Measurements from ENCODE around the gene LAMA5.

Gene LAMA5

DNA sequence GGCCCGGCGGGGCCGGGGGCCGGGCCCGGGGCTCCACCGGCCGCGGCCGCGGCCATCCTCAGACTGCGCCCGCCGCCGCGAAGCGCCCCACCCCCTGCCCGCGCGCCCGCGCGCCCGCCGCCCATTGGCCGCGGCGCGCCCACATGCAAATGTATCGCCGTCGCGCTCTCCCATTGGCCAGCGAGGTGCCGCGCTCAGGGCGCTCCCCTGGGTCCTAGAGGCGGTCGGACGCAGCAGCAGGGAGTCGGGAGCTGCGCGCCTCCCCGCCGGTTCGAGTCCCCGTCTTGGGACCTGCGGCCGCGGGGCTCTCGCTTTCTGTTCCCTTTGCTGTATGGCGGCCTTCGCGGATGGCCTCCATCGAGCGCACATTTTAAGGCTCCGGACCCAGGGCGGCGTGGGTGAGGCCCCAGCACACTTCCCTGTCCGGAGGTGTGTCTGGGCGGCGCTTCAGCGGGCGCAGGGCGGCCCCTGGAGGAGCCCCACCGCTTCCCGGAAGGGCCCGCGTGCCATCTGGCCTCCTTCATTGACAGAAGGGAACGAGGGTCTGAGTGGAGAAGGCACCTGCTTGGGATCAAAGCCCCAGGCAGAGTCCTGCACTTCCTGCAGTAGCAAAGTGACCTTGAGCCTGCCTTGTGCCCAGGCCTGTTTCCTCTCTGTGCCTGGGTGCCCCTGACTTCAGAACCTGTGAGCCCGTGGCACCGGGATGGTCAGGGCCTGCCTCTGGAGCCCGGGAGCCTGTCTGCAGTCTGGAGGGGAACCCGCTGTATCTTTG is 40.3 kb upstream of the LAMA5 start, which contains the start of gene CABLES2:
TSS of gene CABLES2 (minus strand) at position 65 of the 772 bp plus-strand sequence. CDS start at position 56, 9 bp downstream.
- in situ Hi-C loops (cut with HindIII; ENCODE audit: low sequenced_read_pairs), result no loop called here
- TF ChIP-seq, protein P1, sequence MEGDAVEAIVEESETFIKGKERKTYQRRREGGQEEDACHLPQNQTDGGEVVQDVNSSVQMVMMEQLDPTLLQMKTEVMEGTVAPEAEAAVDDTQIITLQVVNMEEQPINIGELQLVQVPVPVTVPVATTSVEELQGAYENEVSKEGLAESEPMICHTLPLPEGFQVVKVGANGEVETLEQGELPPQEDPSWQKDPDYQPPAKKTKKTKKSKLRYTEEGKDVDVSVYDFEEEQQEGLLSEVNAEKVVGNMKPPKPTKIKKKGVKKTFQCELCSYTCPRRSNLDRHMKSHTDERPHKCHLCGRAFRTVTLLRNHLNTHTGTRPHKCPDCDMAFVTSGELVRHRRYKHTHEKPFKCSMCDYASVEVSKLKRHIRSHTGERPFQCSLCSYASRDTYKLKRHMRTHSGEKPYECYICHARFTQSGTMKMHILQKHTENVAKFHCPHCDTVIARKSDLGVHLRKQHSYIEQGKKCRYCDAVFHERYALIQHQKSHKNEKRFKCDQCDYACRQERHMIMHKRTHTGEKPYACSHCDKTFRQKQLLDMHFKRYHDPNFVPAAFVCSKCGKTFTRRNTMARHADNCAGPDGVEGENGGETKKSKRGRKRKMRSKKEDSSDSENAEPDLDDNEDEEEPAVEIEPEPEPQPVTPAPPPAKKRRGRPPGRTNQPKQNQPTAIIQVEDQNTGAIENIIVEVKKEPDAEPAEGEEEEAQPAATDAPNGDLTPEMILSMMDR (IDR thresholded peaks at IDR 0.05; ENCODE audit: low read depth, low read length, missing control alignments), result no peak
- DNase-seq (ENCODE audit: low read depth), result peak; percentile 76
- peak within 1 kb of the TSS; percentile 54 for H3K4me3 ChIP-seq (ENCODE audit: low read depth, low read length)

DNA sequence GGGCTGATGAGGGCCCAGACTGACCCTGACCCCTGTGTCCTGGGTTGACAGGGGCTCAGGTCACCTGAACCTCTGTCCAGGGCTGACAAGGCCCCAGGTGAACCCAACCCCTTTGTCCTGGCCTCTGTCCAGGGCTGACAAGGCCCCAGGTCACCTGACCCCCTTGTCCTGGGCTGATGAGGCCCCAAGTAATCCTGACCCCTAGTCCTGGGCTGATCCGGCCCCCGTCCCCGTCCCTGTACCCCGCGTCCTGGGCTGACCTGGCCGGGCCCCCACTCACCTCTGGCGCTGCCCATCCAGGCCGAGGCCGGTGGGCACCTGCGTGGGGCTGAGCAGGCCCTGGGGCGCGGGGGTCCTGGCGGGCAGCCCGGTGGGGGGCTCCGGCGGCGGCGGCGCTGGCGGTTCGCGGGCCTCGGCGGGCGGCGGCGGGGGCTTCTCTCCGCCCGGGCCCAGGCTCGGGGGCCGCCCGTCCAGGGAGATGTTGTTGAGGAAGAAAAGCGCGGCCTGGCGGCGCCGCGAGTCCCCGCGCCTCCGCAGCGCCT is 39.6 kb upstream of the LAMA5 start:
- in situ Hi-C loops (cut with HindIII; ENCODE audit: low sequenced_read_pairs), result no loop called here
- TF ChIP-seq, protein P1 (IDR thresholded peaks at IDR 0.05; ENCODE audit: low read depth, low read length, missing control alignments), result no peak
- no peak for DNase-seq (ENCODE audit: low read depth)
- H3K4me3 ChIP-seq (ENCODE audit: low read depth, low read length), result peak overlapping the region; percentile 54

DNA sequence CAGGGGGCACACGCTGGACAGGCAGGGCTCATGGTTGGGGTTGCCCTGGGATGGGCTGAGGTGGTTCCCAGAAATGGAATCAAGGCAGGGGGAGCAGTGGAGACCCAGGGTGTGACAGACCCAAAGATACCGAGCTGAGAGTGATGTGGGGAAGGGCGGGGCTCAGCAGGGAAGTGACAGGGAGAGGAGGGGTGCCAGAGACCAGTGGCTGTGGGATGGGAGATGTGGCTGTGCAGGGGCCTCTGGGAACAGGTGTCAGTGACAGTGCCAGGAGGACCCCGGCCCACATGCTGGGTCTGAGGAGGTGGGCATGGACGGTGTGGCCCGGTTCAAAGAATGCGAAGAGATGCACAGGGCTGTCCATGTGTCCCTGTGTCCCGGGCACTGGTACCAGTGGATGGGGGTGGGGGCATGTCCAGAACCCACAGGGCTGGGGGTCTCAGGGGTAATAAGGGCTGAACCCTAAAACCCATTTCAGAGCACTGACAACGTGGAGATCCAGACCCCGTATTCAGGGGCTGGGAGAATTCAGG is 38.9 kb upstream of the LAMA5 start:
- in situ Hi-C loops (cut with HindIII; ENCODE audit: low sequenced_read_pairs), result no loop called here
- TF ChIP-seq, protein P1 (IDR thresholded peaks at IDR 0.05; ENCODE audit: low read depth, low read length, missing control alignments), result no peak
- peak overlapping the region; percentile 54 for H3K4me3 ChIP-seq (ENCODE audit: low read depth, low read length)
- no peak for DNase-seq (ENCODE audit: low read depth)

DNA sequence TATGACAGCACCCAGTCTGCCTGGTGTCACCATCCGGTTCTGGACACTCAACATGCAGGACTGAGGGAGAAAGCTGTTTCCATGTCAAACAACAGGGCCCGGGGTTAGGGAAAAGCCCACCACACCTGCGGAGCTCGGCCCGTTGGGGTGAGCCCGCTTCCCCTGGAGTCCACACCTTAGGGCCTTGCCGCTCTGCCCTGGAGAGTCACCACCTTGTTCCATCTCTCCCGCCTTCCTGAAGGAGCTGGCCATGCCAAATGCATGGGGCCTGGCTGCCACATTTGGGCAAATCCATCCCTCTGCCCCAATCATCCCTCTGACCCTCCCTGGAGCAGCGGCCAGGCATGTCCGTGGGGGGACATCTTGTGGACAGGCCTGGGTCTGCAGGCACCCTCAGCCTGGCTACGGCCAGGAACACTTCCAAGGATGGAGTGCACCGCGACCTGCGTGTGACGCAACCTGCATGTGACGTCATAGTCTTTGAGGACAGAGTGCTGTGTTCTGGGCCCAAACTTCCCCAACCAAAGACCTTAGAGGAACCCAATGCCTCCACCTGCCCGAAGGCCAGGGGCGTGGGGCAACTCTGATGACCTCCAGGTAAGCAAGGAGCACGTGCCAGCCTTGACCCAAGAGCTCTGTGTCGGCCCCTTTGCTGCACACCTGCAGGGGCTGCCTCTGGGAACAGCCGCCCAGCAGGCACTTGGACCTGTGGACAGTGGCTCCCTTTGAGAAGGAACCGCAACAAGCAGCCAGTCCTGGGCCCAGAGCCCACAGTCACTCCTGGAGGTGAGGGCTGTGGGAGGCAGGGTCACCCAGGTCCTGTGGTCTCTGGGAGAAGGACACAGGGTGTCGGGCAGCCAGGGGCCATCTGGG is 38.2 kb upstream of the LAMA5 start:
- DNase-seq (ENCODE audit: low read depth), result peak; percentile 27
- no peak overlapping the region for H3K4me3 ChIP-seq (ENCODE audit: low read depth, low read length)
- in situ Hi-C loops (cut with HindIII; ENCODE audit: low sequenced_read_pairs), result no loop called here
- TF ChIP-seq, protein P1 (IDR thresholded peaks at IDR 0.05; ENCODE audit: low read depth, low read length, missing control alignments), result peak; percentile 74

DNA sequence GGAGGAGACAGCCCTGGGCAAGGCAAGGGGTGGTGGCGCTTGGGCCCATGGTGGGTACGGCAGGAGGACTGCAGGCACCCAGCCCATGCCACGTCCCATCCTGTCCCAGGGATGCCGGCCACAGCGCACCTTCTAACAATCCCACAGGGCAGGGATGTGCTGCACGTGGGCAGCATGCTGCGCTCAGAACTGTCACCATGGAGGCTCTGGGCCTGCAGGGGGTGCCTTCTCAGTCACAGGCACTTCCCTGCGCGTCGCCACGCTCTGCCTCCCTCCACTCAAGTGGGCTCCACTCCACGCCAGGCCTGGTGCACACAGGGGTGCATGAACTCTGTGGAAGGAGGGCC is 37.6 kb upstream of the LAMA5 start:
- TF ChIP-seq, protein P1 (IDR thresholded peaks at IDR 0.05; ENCODE audit: low read depth, low read length, missing control alignments), result no peak
- no peak for DNase-seq (ENCODE audit: low read depth)
- in situ Hi-C loops (cut with HindIII; ENCODE audit: low sequenced_read_pairs), result no loop called here
- H3K4me3 ChIP-seq (ENCODE audit: low read depth, low read length), result no peak overlapping the region

DNA sequence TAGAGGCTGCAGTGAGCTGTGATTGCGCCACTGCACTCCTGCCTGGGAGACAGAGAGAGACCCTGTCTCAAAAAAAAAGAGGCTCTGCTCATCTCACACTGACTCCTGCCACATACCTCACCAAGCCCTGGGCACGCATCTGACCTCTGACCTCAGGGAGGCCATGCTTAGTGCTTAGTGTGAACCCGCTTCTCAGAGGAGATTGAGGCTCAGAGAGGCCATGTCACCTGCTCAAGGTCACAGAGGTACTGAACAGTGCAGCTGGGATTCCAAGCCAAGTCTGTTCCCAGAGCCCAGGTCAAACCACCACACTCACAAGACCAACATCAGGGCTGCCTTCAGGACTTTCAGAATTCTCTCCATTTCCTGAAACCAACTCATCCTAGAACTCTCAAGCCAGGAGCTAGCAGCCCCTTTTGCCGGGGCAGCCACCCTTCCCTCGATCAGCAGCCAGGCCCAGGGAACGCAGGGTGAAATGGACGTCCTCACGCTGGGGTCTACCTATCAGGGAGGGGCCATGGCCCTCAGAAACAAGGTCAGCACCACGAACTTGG is 37.1 kb upstream of the LAMA5 start:
- H3K4me3 ChIP-seq (ENCODE audit: low read depth, low read length), result no peak overlapping the region
- DNase-seq (ENCODE audit: low read depth), result no peak
- TF ChIP-seq, protein P1 (IDR thresholded peaks at IDR 0.05; ENCODE audit: low read depth, low read length, missing control alignments), result no peak
- in situ Hi-C loops (cut with HindIII; ENCODE audit: low sequenced_read_pairs), result no loop called here

Data from astrocyte of the cerebellum (primary cell).